Measurements from ENCODE around the gene SEPTIN11.
"Not testable (repeated sequence)": the region's sequence is repeated elsewhere in the genome, so short reads cannot be mapped to it uniquely, and the experiment has no call there.

DNA sequence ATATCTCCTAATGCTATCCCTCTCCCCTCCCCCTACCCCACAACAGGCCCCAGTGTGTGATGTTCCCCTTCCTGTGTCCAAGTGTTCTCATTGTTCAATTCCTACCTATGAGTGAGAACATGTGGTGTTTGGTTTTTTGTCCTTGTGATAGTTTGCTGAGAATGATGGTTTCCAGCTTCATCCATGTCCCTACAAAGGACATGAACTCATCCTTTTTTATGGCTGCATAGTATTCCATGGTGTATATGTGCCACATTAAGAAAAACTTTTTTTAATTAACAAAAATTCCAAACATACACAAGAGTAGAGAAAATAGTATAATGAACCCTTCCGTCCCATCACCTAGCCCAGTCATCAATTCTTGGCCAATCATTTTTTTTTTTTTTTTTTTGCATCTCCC lies 14.4 kb downstream of the SEPTIN11 start:
- TF ChIP-seq, protein P1, sequence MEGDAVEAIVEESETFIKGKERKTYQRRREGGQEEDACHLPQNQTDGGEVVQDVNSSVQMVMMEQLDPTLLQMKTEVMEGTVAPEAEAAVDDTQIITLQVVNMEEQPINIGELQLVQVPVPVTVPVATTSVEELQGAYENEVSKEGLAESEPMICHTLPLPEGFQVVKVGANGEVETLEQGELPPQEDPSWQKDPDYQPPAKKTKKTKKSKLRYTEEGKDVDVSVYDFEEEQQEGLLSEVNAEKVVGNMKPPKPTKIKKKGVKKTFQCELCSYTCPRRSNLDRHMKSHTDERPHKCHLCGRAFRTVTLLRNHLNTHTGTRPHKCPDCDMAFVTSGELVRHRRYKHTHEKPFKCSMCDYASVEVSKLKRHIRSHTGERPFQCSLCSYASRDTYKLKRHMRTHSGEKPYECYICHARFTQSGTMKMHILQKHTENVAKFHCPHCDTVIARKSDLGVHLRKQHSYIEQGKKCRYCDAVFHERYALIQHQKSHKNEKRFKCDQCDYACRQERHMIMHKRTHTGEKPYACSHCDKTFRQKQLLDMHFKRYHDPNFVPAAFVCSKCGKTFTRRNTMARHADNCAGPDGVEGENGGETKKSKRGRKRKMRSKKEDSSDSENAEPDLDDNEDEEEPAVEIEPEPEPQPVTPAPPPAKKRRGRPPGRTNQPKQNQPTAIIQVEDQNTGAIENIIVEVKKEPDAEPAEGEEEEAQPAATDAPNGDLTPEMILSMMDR (IDR thresholded peaks at IDR 0.05; ENCODE audit: insufficient read depth, low read length, poor library complexity, severe bottlenecking) = not testable (repeated sequence)
- not testable (repeated sequence) for TF ChIP-seq EZH2phosphoT487 (conservative IDR thresholded peaks at IDR 0.05; ENCODE audit: low read length)
